IMR-90 (cell line): Measurements from ENCODE around the gene CPSF4L. TPM values are rescaled to one million over a fixed set of nuclear protein-coding genes. Genes with fewer than 3 reads are reported as not detected.

Experiments
- ATAC-seq: fragments of 200-7000 bp; cut with Tn5 transposase; 2 replicates; pipeline ENCODE4 v1.9.1; 2020; ENCODE audit warnings: low read depth, mild to moderate bottlenecking, moderate library complexity
- BruUV-seq: library from RNA; stranded (reverse); fragments of 400-500 nt; replicated peaks from 2 replicates; lab custom pipeline; 2021; lab: Mats Ljungman, UMichigan
- CTCF ChIA-PET: fragments of 300-600 bp; formaldehyde crosslinking; extraction: SDS; loops from one replicate; lab custom pipeline; 2021; ENCODE audit warnings: antibody characterized with exemption; lab: Yijun Ruan, JAX
- POLR2A ChIA-PET: fragments of 300-600 bp; sonication (Branson Sonifier 250); formaldehyde crosslinking; loops from one replicate; lab custom pipeline; 2022; ENCODE audit warnings: antibody characterized with exemption; ENCODE audit not compliant: unreplicated experiment; lab: Charles Lee
- DNase-seq: peaks from one replicate; pipeline ENCODE4 v3.0.0; 2013
- H2AFZ ChIP-seq: replicated peaks from 2 replicates; pipeline ENCODE3; 2013; ENCODE audit warnings: low read length, mild to moderate bottlenecking; ENCODE audit not compliant: poor library complexity
- H2AK5ac ChIP-seq: 2 replicates; pipeline ENCODE4 v1.6.1; 2013; ENCODE audit warnings: low read depth, low read length, inconsistent platforms
- H2AK9ac ChIP-seq: replicated peaks from 2 replicates; pipeline ENCODE3; 2013; ENCODE audit warnings: mild to moderate bottlenecking, low read depth, low read length, moderate library complexity; ENCODE audit not compliant: poor library complexity
- H2BK120ac ChIP-seq: 2 replicates; pipeline ENCODE4 v1.6.1; 2013; ENCODE audit warnings: low read depth, low read length, inconsistent platforms
- H2BK15ac ChIP-seq: 3 replicates; pipeline ENCODE4 v1.6.1; 2013; ENCODE audit warnings: low read depth, low read length, inconsistent platforms
- H2BK20ac ChIP-seq: 2 replicates; pipeline ENCODE4 v1.6.1; 2013; ENCODE audit warnings: low read depth, mild to moderate bottlenecking, inconsistent platforms, low read length, moderate library complexity
- H2BK5ac ChIP-seq: 2 replicates; pipeline ENCODE4 v1.6.1; 2013; ENCODE audit warnings: mild to moderate bottlenecking, low read depth, low read length, inconsistent platforms; ENCODE audit not compliant: poor library complexity, severe bottlenecking
- H3K14ac ChIP-seq: replicated peaks from 2 replicates; pipeline ENCODE4 v1.6.1; 2013; ENCODE audit warnings: low read depth, low read length, inconsistent platforms
- H3K18ac ChIP-seq: 2 replicates; pipeline ENCODE4 v1.6.1; 2013; ENCODE audit warnings: low read depth, low read length, control low read depth
- H3K23ac ChIP-seq: 2 replicates; pipeline ENCODE4 v1.6.1; 2013; ENCODE audit warnings: low read depth, low read length, inconsistent platforms
- H3K27ac ChIP-seq: 2 replicates; pipeline ENCODE4 v1.5.1; 2013; ENCODE audit warnings: mild to moderate bottlenecking, control low read depth, low read length; ENCODE audit not compliant: insufficient read depth
- H3K27me3 ChIP-seq: 2 replicates; pipeline ENCODE4 v1.6.1; 2013; ENCODE audit warnings: low read length; ENCODE audit not compliant: control insufficient read depth, insufficient read depth
- H3K36me3 ChIP-seq: 2 replicates; pipeline ENCODE4 v1.6.1; 2013; ENCODE audit warnings: low read length, mixed read lengths; ENCODE audit not compliant: control insufficient read depth, insufficient read depth
- H3K4ac ChIP-seq: 2 replicates; pipeline ENCODE4 v1.6.1; 2013; ENCODE audit warnings: low read depth, low read length, inconsistent platforms
- H3K4me1 ChIP-seq: 2 replicates; pipeline ENCODE4 v1.6.1; 2013; ENCODE audit warnings: low read length, mixed read lengths; ENCODE audit not compliant: control insufficient read depth, insufficient read depth
- H3K4me2 ChIP-seq: 2 replicates; pipeline ENCODE4 v1.6.1; 2013; ENCODE audit warnings: low read depth, mild to moderate bottlenecking, control low read depth, low read length, moderate library complexity
- H3K4me3 ChIP-seq: 2 replicates; pipeline ENCODE4 v1.5.1; 2013; ENCODE audit warnings: low read depth, mild to moderate bottlenecking, control low read depth, low read length, moderate library complexity; ENCODE audit not compliant: insufficient read depth
- H3K56ac ChIP-seq: 2 replicates; pipeline ENCODE4 v1.6.1; 2013; ENCODE audit warnings: low read length, inconsistent platforms; ENCODE audit not compliant: insufficient read depth; ENCODE audit errors: extremely low read depth
- H3K79me1 ChIP-seq, 2 experiments: 2 replicates each; pipeline ENCODE4 v1.6.1; 2013; ENCODE audit warnings: low read length in 2 of 2, inconsistent platforms in 1 of 2, low read depth in 1 of 2
- H3K9ac ChIP-seq: 2 replicates; pipeline ENCODE4 v1.6.1; 2013; ENCODE audit warnings: low read depth, low read length, control low read depth
- H3K9me1 ChIP-seq: 2 replicates; pipeline ENCODE4 v1.6.1; 2013; ENCODE audit warnings: low read length, inconsistent platforms; ENCODE audit not compliant: insufficient read depth
- H3K9me3 ChIP-seq: 2 replicates; pipeline ENCODE4 v1.6.1; 2013; ENCODE audit warnings: low read length; ENCODE audit not compliant: control insufficient read depth, insufficient read depth
- H4K20me1 ChIP-seq: 2 replicates; pipeline ENCODE4 v1.6.1; 2013; ENCODE audit warnings: low read length, inconsistent platforms; ENCODE audit not compliant: insufficient read depth
- H4K5ac ChIP-seq: 2 replicates; pipeline ENCODE4 v1.6.1; 2013; ENCODE audit warnings: mild to moderate bottlenecking, low read depth, low read length, control low read depth
- H4K8ac ChIP-seq, 2 experiments: 2 replicates each; pipeline ENCODE4 v1.6.1; 2013; ENCODE audit warnings: low read depth in 2 of 2, low read length in 2 of 2, control low read depth in 1 of 2, inconsistent platforms in 1 of 2
- H4K91ac ChIP-seq: 2 replicates; pipeline ENCODE4 v1.6.1; 2013; ENCODE audit warnings: low read depth, low read length, inconsistent platforms; ENCODE audit not compliant: insufficient read depth
- CHD1 ChIP-seq: IDR thresholded peaks from 2 replicates; pipeline ENCODE4 v1.6.1; 2012; ENCODE audit warnings: low read depth, low read length, improper control_type of control experiment
- NFE2L2 ChIP-seq: fragments of 150-350 bp; IDR thresholded peaks from 2 replicates; pipeline ENCODE4 v1.6.1; 2016; ENCODE audit warnings: low read depth, mild to moderate bottlenecking, low read length
- POLR2A ChIP-seq: IDR thresholded peaks from 2 replicates; pipeline ENCODE4 v1.6.1; 2012; ENCODE audit warnings: mild to moderate bottlenecking, low read depth, low read length
- SMC3 ChIP-seq: fragments of 150-350 bp; IDR thresholded peaks from 2 replicates; pipeline ENCODE4 v1.6.1; 2016; ENCODE audit warnings: low read depth, mild to moderate bottlenecking, antibody characterized with exemption, low read length, moderate library complexity
- dilution Hi-C: fragments of 300-500 bp; cut with HindIII; formaldehyde crosslinking; loops from one replicate; pipeline ENCODE4 v1.14.3; 2018; ENCODE audit warnings: low sequenced_read_pairs; ENCODE audit not compliant: unreplicated experiment
- in situ Hi-C: fragments of 300-500 bp; cut with MboI; formaldehyde crosslinking; loops from 3 replicates; pipeline ENCODE4 v1.14.3; 2019; ENCODE audit warnings: low sequenced_read_pairs, inconsistent platforms, mixed read lengths
- intact Hi-C: fragments of 100-400 bp; cut with micrococcal nuclease; formaldehyde crosslinking; loops from 2 replicates; pipeline ENCODE4 v1.10.0; 2022
- polyA plus RNA-seq, 3 experiments: library from polyadenylated mRNA; depleted of rRNA; stranded (reverse); fragments of >200 nt; gene quantifications; 2 replicates each; pipeline ENCODE4 v1.2.3, GENCODE V29; 2012; ENCODE audit warnings: low replicate concordance in 1 of 3
- total RNA-seq: library from RNA; depleted of rRNA; stranded (reverse); fragments of >200 nt; gene quantifications from 2 replicates; pipeline ENCODE4 v1.2.3, GENCODE V29; 2012
- TF ChIP-seq, protein P1 (sequence below): fragments of 150-350 bp; IDR thresholded peaks from 2 replicates; pipeline ENCODE4 v1.6.1; 2016; ENCODE audit warnings: low read depth, mild to moderate bottlenecking, low read length, moderate library complexity, borderline replicate concordance
- TF ChIP-seq, protein P2 (sequence below): fragments of 150-350 bp; IDR thresholded peaks from 2 replicates; pipeline ENCODE4 v1.6.1; 2017; ENCODE audit warnings: mild to moderate bottlenecking, antibody characterized with exemption, low read length, low read depth

CPSF4L gene
- total and polyA plus RNA-seq, 2 of the 4 experiments (the other 2 are of a cell fraction) = not detected

DNA sequence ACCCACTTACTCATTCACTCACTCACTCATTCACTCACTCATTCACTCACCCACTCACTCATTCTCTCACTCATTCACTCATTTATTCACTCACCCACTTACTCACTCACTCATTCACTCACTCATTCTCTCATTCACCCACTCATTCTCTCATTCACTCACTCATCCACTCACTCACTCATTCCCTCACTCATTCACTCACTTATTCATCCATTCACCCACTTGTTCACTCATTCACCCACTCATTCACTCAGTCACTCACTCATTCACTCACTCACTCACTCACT, 7.6 kb upstream of the CPSF4L start:
- H2AFZ ChIP-seq = no peak overlapping the region
- no peak overlapping the region for H4K8ac ChIP-seq
- ChIA-PET CTCF (no interaction called here), POLR2A (no interaction called here)
- no peak overlapping the region for H3K4me2 ChIP-seq
- H2AK9ac ChIP-seq = no peak overlapping the region
- H3K4me3 ChIP-seq = no peak overlapping the region
- no peaks in the 10 kb centered on the region for H3K79me1 ChIP-seq
- no peak overlapping the region for H3K14ac ChIP-seq
- no peaks in the 10 kb centered on the region for H4K20me1 ChIP-seq
- H2BK5ac ChIP-seq = no peak overlapping the region
- no TSS peak for BruUV-seq
- no peak overlapping the region for H3K9ac ChIP-seq
- H3K56ac ChIP-seq = no peak overlapping the region
- H3K36me3 ChIP-seq = no peaks in the 10 kb centered on the region
- H2BK15ac ChIP-seq = no peak overlapping the region
- no peak overlapping the region for H3K18ac ChIP-seq
- no peak overlapping the region for H2BK120ac ChIP-seq
- TF ChIP-seq CHD1 = no peak
- no peak for TF ChIP-seq POLR2A
- TF ChIP-seq SMC3 = no peak
- TF ChIP-seq, protein P1, sequence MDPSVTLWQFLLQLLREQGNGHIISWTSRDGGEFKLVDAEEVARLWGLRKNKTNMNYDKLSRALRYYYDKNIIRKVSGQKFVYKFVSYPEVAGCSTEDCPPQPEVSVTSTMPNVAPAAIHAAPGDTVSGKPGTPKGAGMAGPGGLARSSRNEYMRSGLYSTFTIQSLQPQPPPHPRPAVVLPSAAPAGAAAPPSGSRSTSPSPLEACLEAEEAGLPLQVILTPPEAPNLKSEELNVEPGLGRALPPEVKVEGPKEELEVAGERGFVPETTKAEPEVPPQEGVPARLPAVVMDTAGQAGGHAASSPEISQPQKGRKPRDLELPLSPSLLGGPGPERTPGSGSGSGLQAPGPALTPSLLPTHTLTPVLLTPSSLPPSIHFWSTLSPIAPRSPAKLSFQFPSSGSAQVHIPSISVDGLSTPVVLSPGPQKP = no peak
- TF ChIP-seq NFE2L2 = no peak
- TF ChIP-seq, protein P2, sequence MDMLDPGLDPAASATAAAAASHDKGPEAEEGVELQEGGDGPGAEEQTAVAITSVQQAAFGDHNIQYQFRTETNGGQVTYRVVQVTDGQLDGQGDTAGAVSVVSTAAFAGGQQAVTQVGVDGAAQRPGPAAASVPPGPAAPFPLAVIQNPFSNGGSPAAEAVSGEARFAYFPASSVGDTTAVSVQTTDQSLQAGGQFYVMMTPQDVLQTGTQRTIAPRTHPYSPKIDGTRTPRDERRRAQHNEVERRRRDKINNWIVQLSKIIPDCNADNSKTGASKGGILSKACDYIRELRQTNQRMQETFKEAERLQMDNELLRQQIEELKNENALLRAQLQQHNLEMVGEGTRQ = no peak
- no peak overlapping the region for H4K91ac ChIP-seq
- ATAC-seq (no peak), DNase-seq (no peak)
- peaks cover 3% of the 10 kb centered on the region for H3K9me3 ChIP-seq
- in situ Hi-C loops = loop anchor here (25.0 kb wide), 2 partner anchors 268 to 918 kb away; no protein-coding TSS in a partner anchor
- no peak overlapping the region for H3K4ac ChIP-seq
- no peaks in the 10 kb centered on the region for H3K27me3 ChIP-seq
- H3K27ac ChIP-seq = no peak overlapping the region
- no peak overlapping the region for H2AK5ac ChIP-seq
- H3K23ac ChIP-seq = no peak overlapping the region
- H4K5ac ChIP-seq = no peak overlapping the region
- H2BK20ac ChIP-seq = no peak overlapping the region
- dilution Hi-C loops = no loop called here
- no peaks in the 10 kb centered on the region for H3K9me1 ChIP-seq
- intact Hi-C loops = no loop called here
- H3K4me1 ChIP-seq = no peaks in the 10 kb centered on the region
